ENCODE data around the gene TAMM41. TPM values are rescaled to one million over a fixed set of nuclear protein-coding genes. Genes with fewer than 3 reads are reported as not detected.

Gene TAMM41
- total RNA-seq, 1 donor from 2014 or later, result 21.4 TPM

- H3K9me3 Mint-ChIP-seq (ENCODE audit: unreplicated experiment), result no peaks in the 10 kb centered on the region
- H3K4me3 Mint-ChIP-seq (ENCODE audit: unreplicated experiment), result no peak overlapping the region
- no peaks in the 10 kb centered on the region for H3K4me1 Mint-ChIP-seq (ENCODE audit: unreplicated experiment)
- no peaks in the 10 kb centered on the region for H3K27me3 Mint-ChIP-seq (ENCODE audit: unreplicated experiment)
- TF ChIP-seq, protein P1, sequence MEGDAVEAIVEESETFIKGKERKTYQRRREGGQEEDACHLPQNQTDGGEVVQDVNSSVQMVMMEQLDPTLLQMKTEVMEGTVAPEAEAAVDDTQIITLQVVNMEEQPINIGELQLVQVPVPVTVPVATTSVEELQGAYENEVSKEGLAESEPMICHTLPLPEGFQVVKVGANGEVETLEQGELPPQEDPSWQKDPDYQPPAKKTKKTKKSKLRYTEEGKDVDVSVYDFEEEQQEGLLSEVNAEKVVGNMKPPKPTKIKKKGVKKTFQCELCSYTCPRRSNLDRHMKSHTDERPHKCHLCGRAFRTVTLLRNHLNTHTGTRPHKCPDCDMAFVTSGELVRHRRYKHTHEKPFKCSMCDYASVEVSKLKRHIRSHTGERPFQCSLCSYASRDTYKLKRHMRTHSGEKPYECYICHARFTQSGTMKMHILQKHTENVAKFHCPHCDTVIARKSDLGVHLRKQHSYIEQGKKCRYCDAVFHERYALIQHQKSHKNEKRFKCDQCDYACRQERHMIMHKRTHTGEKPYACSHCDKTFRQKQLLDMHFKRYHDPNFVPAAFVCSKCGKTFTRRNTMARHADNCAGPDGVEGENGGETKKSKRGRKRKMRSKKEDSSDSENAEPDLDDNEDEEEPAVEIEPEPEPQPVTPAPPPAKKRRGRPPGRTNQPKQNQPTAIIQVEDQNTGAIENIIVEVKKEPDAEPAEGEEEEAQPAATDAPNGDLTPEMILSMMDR (IDR thresholded peaks at IDR 0.05; ENCODE audit: unreplicated experiment), result no peak
- no peaks in the 10 kb centered on the region for H3K36me3 Mint-ChIP-seq (ENCODE audit: low read depth, unreplicated experiment)
- H3K27ac Mint-ChIP-seq (ENCODE audit: unreplicated experiment), result no peak overlapping the region
- no peak for DNase-seq (ENCODE audit: low spot score)
Observed at GRCh38 chr3:11853450-11853849, 6.8 kb upstream of the TAMM41 start.

DNA sequence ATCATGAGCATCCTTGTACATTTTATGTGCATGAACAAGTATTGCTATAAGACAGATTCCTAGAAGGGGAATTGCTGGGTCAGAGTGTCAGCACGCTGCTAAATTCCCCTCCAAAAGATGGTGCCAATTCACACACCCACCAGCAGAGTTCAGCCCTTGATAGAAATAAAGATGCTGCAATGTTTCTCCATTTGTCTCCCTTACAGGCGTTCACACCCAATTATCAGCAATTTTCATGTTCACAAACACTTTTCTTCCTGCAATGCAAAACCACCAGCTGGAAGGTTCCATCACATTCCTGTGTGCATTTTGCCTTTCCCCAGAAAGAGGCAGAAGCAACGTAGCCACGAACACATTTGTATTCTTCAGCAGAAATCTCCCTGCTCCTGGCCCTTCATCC lies 3.3 kb upstream of the TAMM41 start:
- no peak for DNase-seq (ENCODE audit: low spot score)
- Mint-ChIP-seq H3K27me3 (ENCODE audit: unreplicated experiment) (peaks cover 3% of the 10 kb centered on the region), H3K4me1 (ENCODE audit: unreplicated experiment) (peaks cover 18% of the 10 kb centered on the region), H3K9me3 (ENCODE audit: unreplicated experiment) (no peaks in the 10 kb centered on the region), H3K27ac (ENCODE audit: unreplicated experiment) (no peak overlapping the region), H3K4me3 (ENCODE audit: unreplicated experiment) (no peak overlapping the region), H3K36me3 (ENCODE audit: low read depth, unreplicated experiment) (no peaks in the 10 kb centered on the region)
- TF ChIP-seq, protein P1 (IDR thresholded peaks at IDR 0.05; ENCODE audit: unreplicated experiment), result no peak

- peak overlapping the region; percentile 100 for H3K4me3 Mint-ChIP-seq (ENCODE audit: unreplicated experiment)
- peaks cover 4% of the 10 kb centered on the region for H3K36me3 Mint-ChIP-seq (ENCODE audit: low read depth, unreplicated experiment)
- H3K27ac Mint-ChIP-seq (ENCODE audit: unreplicated experiment), result no peak overlapping the region
- peaks cover 21% of the 10 kb centered on the region for H3K4me1 Mint-ChIP-seq (ENCODE audit: unreplicated experiment)
- peaks cover 10% of the 10 kb centered on the region for H3K27me3 Mint-ChIP-seq (ENCODE audit: unreplicated experiment)
- DNase-seq (ENCODE audit: low spot score), result no peak
- TF ChIP-seq, protein P1 (IDR thresholded peaks at IDR 0.05; ENCODE audit: unreplicated experiment), result no peak
- H3K9me3 Mint-ChIP-seq (ENCODE audit: unreplicated experiment), result no peaks in the 10 kb centered on the region
Observed at GRCh38 chr3:11847607-11848006, 922 bp upstream of the TAMM41 start.

DNA sequence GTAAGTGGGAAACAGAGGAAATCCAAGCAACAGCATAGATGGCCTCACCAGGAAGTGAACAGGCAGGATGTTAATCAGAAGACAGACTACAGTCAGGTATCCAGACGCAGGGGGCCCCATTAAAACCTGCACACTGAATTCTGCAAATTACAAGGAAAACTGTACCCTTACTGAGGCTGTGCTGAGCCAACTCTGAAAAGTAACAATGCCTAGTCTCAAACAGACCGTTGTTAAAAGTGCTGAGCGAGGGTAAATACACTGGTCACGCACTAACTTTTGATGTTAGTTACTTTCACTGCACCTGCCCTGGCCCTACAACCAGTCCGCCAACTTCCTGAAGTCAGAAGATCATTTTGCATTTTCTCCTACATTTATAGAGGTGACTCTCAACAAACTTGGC lies 1.0 kb downstream of the TAMM41 start:
- TF ChIP-seq, protein P1 (IDR thresholded peaks at IDR 0.05; ENCODE audit: unreplicated experiment), result no peak
- H3K27ac Mint-ChIP-seq (ENCODE audit: unreplicated experiment), result peak overlapping the region; percentile 54
- H3K36me3 Mint-ChIP-seq (ENCODE audit: low read depth, unreplicated experiment), result peaks cover 11% of the 10 kb centered on the region
- H3K4me3 Mint-ChIP-seq (ENCODE audit: unreplicated experiment), result peak overlapping the region; percentile 100
- peaks cover 10% of the 10 kb centered on the region for H3K27me3 Mint-ChIP-seq (ENCODE audit: unreplicated experiment)
- DNase-seq (ENCODE audit: low spot score), result no peak
- H3K9me3 Mint-ChIP-seq (ENCODE audit: unreplicated experiment), result no peaks in the 10 kb centered on the region
- peaks cover 21% of the 10 kb centered on the region for H3K4me1 Mint-ChIP-seq (ENCODE audit: unreplicated experiment)

- TF ChIP-seq, protein P1 (IDR thresholded peaks at IDR 0.05; ENCODE audit: unreplicated experiment), result no peak
- peaks cover 10% of the 10 kb centered on the region for H3K27me3 Mint-ChIP-seq (ENCODE audit: unreplicated experiment)
- peaks cover 21% of the 10 kb centered on the region for H3K4me1 Mint-ChIP-seq (ENCODE audit: unreplicated experiment)
- peaks cover 19% of the 10 kb centered on the region for H3K36me3 Mint-ChIP-seq (ENCODE audit: low read depth, unreplicated experiment)
- no peak for DNase-seq (ENCODE audit: low spot score)
- no peaks in the 10 kb centered on the region for H3K9me3 Mint-ChIP-seq (ENCODE audit: unreplicated experiment)
- no peak overlapping the region for H3K27ac Mint-ChIP-seq (ENCODE audit: unreplicated experiment)
- H3K4me3 Mint-ChIP-seq (ENCODE audit: unreplicated experiment), result peak overlapping the region; percentile 15
Observed at GRCh38 chr3:11844891-11845290, 1.8 kb downstream of the TAMM41 start.
